Measurements from ENCODE around the gene NMT1. TPM values are rescaled to one million over a fixed set of nuclear protein-coding genes. Genes with fewer than 3 reads are reported as not detected.

NMT1 gene
- total and polyA plus RNA-seq, 2 of the 13 experiments (the other 11 are each of a cell fraction or from before 2014, with no cell fraction given), result 75.7 to 142 TPM

DNA sequence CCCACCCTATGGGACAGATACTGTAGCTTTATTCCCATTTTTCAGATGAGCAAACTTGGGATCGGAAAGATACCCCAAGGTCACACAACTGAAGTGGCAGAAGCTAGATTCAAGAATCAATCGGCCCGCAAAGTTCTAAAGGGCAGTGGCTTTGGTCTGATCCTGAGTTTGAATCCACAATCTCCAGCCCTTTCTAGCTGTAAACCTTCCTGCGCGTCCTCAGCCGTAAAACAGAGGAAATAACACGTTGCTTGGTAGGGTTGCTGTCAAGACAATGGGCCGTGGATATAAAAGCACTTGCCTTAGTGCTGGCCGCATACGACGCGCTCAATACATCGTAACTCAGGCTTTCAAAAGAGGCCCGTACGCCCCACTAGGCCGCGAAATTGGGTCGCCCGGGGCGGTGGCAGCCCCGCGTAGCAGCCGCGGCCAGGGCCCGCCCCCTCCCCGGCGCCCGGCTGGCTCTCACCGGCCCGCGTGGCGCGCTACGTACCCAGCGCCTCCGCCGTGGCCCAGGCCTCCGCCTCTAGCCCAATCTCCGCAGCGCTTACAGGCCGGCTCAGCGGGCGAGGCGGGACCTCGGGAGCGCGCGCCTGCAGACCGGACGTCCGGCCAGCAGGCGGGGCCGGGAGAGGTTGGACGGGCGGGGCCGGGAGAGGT, 9.9 kb upstream of the NMT1 start, which contains the start of gene DCAKD:
TSS of gene DCAKD (minus strand) at position 573 of the 660 bp plus-strand sequence. CDS start 16,747 bp downstream, outside the sequence.
- in situ Hi-C loops (cut with HindIII; ENCODE audit: extremely low pct_ligation_motif_present, low pct_unique_long_range_greater_than_20kb) (no loop called here), intact Hi-C loops (cut with micrococcal nuclease; ENCODE audit: unreplicated experiment) (loop anchor here (5.0 kb wide), 1 partner anchor 376 kb away; no protein-coding TSS in a partner anchor)
- BruUV-seq (replicated peaks), result TSS peak; percentile 76
- peak within 1 kb of the TSS; percentile 22 for H2AFZ ChIP-seq (ENCODE audit: low read length)
- FAIRE-seq (peak; percentile 26), DNase-seq (ENCODE audit: low spot score) (peak; percentile 92), ATAC-seq (peak; percentile 99)
- peaks cover 59% of the 10 kb centered on the region for H3K4me1 ChIP-seq (ENCODE audit: insufficient read depth, low read length)
- ChIA-PET CTCF (ENCODE audit: low intra/inter-chr PET ratio, low total read pairs) (no interaction called here), POLR2A (interaction anchor here (0.8 to 4.2 kb wide), 12 partner anchors 9 to 152 kb away, joined by 3 to 74 read pairs (median 5); partner anchors contain the start of genes EFTUD2, HEXIM1, HEXIM2 and NMT1)
- peaks cover 37% of the 10 kb centered on the region for H3K79me2 ChIP-seq (ENCODE audit: insufficient read depth, low read length)
- no peaks in the 10 kb centered on the region; a peak in 1 of 5 replicates for H3K27me3 ChIP-seq (ENCODE audit: control insufficient read depth in 1 of 2, insufficient read depth in 2 of 2, low read length in 2 of 2)
- H3K9me3 ChIP-seq (ENCODE audit: low read length), result no peaks in the 10 kb centered on the region
- H3K4me3 ChIP-seq (replicated peaks in 1 of 3; ENCODE audit: insufficient read depth in 1 of 3, low read depth in 2 of 3, low read length in 3 of 3), result peak within 1 kb of the TSS; percentile 81 to 89 (median 84)
- peak within 1 kb of the TSS; percentile 94 for H3K27ac ChIP-seq (ENCODE audit: extremely low read length, insufficient read depth, low read length)
- H3K36me3 ChIP-seq (replicated peaks in 1 of 2; ENCODE audit: control insufficient read depth in 1 of 2, insufficient read depth in 2 of 2, low read length in 2 of 2), result no peaks in the 10 kb centered on the region
- peak within 1 kb of the TSS; percentile 98 for H3K4me2 ChIP-seq (ENCODE audit: low read depth, low read length)
- H3K9ac ChIP-seq (ENCODE audit: insufficient read depth, low read depth, low read length), result peak within 1 kb of the TSS; percentile 98
- H4K20me1 ChIP-seq (ENCODE audit: insufficient read depth, low read length), result no peaks in the 10 kb centered on the region
- WGBS (ENCODE audit: low lambda C conversion rate), result under 1% methylated on average over 33 of the region's 56 CpGs
- TF ChIP-seq, protein P1, sequence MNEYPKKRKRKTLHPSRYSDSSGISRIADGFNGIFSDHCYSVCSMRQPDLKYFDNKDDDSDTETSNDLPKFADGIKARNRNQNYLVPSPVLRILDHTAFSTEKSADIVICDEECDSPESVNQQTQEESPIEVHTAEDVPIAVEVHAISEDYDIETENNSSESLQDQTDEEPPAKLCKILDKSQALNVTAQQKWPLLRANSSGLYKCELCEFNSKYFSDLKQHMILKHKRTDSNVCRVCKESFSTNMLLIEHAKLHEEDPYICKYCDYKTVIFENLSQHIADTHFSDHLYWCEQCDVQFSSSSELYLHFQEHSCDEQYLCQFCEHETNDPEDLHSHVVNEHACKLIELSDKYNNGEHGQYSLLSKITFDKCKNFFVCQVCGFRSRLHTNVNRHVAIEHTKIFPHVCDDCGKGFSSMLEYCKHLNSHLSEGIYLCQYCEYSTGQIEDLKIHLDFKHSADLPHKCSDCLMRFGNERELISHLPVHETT (CRISPR knock-in tag; conservative IDR thresholded peaks at IDR 0.05), result peak; percentile 66; the same call in 1 of the 2 replicates
- TF ChIP-seq, protein P2, sequence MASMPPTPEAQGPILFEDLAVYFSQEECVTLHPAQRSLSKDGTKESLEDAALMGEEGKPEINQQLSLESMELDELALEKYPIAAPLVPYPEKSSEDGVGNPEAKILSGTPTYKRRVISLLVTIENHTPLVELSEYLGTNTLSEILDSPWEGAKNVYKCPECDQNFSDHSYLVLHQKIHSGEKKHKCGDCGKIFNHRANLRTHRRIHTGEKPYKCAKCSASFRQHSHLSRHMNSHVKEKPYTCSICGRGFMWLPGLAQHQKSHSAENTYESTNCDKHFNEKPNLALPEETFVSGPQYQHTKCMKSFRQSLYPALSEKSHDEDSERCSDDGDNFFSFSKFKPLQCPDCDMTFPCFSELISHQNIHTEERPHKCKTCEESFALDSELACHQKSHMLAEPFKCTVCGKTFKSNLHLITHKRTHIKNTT (CRISPR knock-in tag; IDR thresholded peaks at IDR 0.05), result no peak
- TF ChIP-seq, protein P3, sequence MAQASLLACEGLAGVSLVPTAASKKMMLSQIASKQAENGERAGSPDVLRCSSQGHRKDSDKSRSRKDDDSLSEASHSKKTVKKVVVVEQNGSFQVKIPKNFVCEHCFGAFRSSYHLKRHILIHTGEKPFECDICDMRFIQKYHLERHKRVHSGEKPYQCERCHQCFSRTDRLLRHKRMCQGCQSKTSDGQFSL (CRISPR knock-in tag; IDR thresholded peaks at IDR 0.05), result no peak
- TF ChIP-seq ATAD3A (CRISPR knock-in tag; IDR thresholded peaks at IDR 0.05) (no peak), SUZ12 (IDR thresholded peaks at IDR 0.05; ENCODE audit: low read depth, low read length) (no peak), SKI (IDR thresholded peaks at IDR 0.05; ENCODE audit: partially characterized antibody) (peak; percentile 67), ZNF468 (CRISPR knock-in tag; IDR thresholded peaks at IDR 0.05) (0 out of 2 replicates have a peak, but pooled peaks have one; percentile 42), FOXJ3 (CRISPR knock-in tag; IDR thresholded peaks at IDR 0.05; ENCODE audit: borderline replicate concordance) (no peak), ZNF850 (CRISPR knock-in tag; conservative IDR thresholded peaks at IDR 0.05) (no peak), NR2F6 (IDR thresholded peaks at IDR 0.05) (no peak), NR2F6 (CRISPR knock-in tag; IDR thresholded peaks at IDR 0.05) (no peak), YEATS4 (CRISPR knock-in tag; IDR thresholded peaks at IDR 0.05; ENCODE audit: borderline replicate concordance) (peak; percentile 81; the same call in 1 of the 2 replicates), ZNF629 (CRISPR knock-in tag; conservative IDR thresholded peaks at IDR 0.05) (peak; percentile 98), FOXP1 (IDR thresholded peaks at IDR 0.05) (no peak), FOXP1 (CRISPR knock-in tag; IDR thresholded peaks at IDR 0.05) (no peak)
- TF ChIP-seq, protein P4, sequence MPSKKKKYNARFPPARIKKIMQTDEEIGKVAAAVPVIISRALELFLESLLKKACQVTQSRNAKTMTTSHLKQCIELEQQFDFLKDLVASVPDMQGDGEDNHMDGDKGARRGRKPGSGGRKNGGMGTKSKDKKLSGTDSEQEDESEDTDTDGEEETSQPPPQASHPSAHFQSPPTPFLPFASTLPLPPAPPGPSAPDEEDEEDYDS (CRISPR knock-in tag; IDR thresholded peaks at IDR 0.05), result no peak
- TF ChIP-seq, protein P5, sequence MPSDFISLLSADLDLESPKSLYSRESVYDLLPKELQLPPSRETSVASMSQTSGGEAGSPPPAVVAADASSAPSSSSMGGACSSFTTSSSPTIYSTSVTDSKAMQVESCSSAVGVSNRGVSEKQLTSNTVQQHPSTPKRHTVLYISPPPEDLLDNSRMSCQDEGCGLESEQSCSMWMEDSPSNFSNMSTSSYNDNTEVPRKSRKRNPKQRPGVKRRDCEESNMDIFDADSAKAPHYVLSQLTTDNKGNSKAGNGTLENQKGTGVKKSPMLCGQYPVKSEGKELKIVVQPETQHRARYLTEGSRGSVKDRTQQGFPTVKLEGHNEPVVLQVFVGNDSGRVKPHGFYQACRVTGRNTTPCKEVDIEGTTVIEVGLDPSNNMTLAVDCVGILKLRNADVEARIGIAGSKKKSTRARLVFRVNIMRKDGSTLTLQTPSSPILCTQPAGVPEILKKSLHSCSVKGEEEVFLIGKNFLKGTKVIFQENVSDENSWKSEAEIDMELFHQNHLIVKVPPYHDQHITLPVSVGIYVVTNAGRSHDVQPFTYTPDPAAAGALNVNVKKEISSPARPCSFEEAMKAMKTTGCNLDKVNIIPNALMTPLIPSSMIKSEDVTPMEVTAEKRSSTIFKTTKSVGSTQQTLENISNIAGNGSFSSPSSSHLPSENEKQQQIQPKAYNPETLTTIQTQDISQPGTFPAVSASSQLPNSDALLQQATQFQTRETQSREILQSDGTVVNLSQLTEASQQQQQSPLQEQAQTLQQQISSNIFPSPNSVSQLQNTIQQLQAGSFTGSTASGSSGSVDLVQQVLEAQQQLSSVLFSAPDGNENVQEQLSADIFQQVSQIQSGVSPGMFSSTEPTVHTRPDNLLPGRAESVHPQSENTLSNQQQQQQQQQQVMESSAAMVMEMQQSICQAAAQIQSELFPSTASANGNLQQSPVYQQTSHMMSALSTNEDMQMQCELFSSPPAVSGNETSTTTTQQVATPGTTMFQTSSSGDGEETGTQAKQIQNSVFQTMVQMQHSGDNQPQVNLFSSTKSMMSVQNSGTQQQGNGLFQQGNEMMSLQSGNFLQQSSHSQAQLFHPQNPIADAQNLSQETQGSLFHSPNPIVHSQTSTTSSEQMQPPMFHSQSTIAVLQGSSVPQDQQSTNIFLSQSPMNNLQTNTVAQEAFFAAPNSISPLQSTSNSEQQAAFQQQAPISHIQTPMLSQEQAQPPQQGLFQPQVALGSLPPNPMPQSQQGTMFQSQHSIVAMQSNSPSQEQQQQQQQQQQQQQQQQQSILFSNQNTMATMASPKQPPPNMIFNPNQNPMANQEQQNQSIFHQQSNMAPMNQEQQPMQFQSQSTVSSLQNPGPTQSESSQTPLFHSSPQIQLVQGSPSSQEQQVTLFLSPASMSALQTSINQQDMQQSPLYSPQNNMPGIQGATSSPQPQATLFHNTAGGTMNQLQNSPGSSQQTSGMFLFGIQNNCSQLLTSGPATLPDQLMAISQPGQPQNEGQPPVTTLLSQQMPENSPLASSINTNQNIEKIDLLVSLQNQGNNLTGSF (CRISPR knock-in tag; IDR thresholded peaks at IDR 0.05), result peak; percentile 75; the same call in 1 of the 2 replicates

Data from HepG2 (cell line).